ENCODE measurements around the gene ZNF609.
A peak's percentile ranks its signal among the peaks of the same experiment; 100 is the strongest.

ZNF609 gene

DNA sequence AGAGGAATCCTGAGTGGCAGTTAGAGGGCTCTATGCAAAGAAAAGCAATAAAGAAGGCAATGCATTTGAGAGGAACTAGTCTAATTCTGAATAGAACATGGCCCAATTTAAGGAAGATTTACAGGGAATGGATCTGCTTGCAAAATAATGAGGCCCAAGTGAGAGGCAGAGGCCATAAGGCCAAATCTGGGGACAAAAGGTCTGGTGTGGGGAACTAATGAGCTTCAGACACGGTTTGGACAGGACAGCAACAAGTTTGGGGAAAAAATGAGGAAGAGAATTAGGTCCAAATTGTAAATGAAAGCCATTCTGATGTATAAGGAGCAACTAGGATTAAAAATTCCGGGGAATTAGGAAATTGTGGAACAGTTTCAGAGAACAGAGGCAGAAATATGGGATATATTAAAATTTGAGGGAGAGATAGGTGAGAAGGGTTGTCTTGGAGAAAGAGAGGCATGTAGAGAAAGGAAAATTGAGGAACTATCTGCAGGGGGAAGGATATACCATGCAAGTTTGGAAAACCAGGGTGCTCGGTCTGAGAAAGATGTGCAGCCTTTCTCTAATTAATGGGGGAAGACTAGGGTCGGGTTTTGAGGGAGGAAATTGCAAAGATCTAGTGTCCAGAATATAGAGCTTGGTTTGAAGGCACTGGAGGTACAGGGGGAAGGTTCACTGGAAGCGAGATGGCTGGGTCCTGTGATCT, 241.3 kb downstream of the ZNF609 start:
- no peak for DNase-seq

DNA sequence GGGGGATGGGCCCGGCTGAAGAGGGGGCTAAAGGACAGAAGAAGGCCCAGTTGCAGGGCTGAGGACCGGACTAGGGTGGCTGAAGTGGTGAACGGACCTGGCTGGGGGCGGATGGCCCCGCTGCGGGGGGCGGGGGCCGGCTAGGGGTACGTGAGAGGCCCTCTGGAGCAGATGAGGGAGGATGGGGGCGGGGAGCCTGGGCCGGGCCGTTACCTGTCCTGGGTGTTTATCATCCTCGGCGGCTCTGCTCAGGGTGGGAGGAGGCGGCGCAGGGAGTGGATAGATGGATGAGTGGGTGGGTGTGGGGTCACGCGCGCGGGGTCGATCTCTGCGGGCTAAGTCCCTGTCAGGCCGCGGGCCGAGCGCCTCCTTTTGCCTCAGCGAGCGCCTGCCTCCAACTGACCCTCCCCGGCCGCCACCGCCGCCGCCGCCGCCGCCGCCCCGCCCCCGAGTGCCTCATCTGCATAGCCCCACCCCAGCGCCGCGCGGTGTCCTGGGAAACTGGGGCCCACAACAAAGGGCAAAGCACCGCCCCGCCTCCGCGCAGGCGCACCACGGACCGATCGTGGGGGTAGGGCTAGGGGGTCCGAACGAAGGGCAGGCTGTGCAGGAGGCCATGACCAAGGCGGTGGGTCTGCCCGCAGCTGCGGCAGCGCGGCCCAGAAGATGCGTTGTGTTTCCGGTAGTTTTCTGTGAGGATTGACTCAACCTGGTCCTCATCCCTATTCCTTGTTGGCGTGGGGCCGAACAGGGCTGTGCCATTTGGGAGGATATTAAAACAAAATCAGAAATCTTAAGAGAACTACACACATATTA, 242.6 kb downstream of the ZNF609 start:
- peak; percentile 97 for DNase-seq

DNA sequence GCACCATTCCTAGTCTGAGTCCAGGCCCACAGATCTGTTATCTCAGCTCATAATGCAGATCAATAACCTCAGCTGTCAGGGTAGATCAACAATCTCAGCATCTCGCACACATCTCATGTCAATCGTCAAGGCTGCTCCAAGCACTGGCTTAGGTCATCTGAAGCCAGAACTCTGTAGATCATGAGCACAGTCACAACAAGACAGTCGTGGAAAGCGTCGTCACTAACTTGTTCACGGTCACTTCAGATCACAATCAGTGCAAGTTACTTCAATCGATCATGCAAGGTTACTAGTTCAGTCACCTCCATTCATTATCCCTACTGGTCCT, 243.2 kb downstream of the ZNF609 start:
- DNase-seq: peak in 1 of 2 donors; percentile 7

DNA sequence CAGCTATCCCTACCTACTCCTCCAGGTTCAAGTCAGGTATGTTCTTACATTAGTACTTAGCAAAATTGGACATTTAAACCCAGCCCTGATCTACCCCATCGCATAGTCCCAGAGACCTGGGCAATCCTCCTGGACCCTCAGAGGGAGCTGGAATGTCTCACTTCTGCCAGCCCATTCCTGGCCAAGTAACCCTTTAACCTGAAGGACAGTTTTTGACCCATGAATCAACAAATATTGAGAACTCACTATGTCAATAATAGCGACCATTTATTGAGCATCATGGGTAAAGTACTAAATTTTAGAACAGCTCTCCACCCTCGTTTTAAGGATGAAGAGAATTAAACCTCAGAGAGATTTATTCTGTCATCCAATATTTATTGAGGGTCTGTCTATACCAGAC, 244.6 kb downstream of the ZNF609 start:
- no peak for DNase-seq

DNA sequence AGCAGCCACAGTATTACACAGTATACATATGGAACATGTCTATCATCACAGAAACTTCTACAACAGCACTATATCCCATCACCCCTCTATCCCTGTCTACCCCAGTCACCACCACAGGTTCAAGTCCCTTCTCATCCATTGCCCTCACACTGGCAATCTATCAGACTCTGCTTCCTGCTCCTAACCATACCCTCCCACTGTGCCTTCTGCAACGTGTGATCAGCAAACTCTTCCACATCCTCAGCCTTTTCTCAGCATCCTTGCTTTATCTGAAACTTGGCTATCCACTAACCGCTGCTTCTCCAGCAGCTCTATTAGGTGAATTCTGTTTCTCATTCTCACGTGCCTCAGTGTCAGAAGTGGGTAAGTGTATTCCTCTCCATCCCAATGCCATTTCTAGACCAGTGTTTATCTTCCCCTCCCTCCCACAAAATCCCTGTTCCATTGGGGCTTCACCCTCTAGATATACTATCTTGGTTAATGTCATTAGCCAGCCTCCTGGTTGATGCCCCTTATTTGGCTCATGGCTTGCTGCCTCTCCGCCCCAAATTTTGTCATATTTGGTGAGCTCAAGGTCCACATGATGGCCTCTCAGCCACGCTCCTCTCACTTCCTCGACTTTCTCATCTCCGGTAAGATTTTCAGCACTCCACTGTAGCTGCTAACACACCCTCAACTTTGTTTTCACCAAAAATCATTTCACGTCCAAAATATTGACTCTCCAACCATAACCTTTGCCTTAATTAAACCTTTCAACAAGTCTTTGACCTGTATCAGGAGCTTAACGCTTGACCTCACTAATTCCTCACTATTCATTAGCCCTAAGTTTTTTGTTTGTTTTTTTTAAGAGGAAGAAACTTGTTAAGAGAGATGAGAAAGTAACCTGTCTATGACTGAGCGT, 245.9 kb downstream of the ZNF609 start:
- no peak for DNase-seq

DNA sequence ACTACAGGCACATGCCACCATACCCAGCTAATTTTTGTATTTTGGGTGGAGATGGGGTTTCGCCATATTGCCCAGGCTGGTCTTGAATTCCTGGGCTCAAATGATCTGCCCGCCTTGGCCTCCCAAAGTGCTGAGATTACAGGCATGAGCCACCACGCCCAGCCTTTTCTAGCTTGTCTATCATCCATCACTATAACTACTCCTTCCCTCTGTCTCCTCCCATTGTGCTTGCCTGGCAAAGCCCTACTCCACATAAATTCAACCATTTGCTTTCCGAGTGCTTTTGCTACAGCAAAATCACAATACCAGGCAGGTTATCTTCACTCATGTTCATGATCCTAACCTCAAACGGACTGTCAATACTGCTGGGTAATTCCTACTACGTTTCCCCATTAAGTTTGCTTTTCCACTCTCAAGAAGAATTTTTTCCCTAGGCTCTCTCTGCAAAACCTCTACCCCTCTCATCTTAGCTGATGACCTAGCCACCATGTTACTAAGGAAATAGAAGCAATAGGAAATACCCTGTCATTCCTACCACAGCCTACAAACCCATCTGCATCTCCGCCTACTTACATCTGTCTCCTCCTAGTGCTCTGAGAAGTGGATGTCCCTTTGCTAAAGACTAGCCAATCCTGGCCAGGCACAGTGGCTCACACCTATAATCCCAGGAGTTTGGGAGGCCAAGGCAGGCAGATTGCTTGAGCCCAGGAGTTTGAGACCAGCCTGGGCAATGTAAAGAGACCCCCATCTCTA, 250.5 kb downstream of the ZNF609 start:
- DNase-seq: no peak

DNA sequence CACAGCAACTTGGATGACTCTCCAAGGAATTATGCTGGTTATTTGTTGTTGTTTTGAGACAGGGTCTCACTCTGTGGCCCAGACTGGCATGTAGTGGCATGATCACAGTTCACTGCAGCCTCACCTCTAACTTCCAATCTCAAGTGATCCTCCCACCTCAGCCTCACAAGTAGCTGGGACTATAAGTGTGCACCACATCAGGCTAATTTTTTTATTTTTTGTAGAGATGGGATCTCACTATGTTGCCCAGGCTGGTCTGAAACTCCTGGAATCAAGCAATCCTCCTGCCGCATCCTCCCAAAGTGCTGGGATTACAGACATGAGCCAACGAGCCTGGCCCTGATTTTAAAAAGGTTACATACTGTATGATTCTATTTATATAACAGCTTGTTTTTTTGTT, 252.0 kb downstream of the ZNF609 start:
- no peak for DNase-seq

DNA sequence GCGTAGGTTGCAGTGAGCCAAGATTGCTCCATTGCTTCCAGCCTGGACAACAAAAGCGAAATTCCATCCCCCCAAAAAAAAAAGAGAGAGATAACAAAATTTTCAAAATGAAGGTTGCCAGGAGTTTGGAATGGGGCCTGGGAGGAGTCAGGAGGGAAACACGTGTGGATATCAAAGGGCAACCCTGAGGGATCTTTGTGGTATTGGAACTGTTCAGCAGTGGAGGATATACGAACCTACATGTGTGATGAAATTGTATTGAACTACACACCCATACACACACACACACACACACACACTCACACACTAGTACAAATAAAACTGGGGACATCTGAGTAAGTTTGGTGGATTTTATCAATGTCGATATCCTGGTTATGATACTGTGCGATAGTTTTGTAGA, 253.2 kb downstream of the ZNF609 start:
- DNase-seq: no peak

DNA sequence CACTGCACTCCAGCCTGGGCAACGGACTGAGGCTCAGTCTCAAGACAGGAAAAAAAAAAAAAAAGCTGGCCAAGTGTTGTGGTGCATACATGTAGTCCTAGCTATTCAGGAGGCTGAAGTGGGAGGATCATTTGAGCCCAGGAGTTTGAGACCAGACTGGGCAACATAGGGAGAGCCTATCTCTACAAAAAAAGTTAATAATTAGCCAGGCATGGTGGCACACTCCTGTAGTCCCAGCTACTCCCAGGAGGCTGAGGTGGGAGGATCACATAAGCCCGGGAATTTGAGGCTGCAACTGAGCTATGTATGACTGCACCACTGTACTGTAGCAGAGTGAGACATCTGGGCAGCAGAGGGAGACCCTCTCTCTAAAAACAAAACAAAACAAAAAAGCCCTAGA, 256.1 kb downstream of the ZNF609 start:
- no peak for DNase-seq

DNA sequence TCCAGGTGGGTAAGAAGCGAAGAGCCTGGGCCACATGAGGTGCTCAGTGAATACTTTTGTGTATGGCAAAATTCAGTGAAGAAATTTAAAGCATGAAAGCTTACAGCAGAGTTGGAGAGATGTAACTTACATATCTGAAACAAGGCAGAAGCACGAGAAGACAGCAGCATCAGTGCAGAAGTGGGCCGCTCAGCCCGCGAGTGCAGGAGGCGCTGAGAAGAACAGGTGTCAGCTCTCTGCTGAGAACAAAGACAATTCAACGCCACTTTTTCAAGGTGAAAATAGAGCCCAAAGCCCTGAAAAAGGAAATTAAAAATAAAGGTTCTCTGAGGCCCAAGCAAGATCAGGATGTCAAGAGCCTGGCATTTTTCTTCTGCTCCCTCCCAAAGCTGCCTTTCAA, 256.8 kb downstream of the ZNF609 start:
- DNase-seq: no peak

DNA sequence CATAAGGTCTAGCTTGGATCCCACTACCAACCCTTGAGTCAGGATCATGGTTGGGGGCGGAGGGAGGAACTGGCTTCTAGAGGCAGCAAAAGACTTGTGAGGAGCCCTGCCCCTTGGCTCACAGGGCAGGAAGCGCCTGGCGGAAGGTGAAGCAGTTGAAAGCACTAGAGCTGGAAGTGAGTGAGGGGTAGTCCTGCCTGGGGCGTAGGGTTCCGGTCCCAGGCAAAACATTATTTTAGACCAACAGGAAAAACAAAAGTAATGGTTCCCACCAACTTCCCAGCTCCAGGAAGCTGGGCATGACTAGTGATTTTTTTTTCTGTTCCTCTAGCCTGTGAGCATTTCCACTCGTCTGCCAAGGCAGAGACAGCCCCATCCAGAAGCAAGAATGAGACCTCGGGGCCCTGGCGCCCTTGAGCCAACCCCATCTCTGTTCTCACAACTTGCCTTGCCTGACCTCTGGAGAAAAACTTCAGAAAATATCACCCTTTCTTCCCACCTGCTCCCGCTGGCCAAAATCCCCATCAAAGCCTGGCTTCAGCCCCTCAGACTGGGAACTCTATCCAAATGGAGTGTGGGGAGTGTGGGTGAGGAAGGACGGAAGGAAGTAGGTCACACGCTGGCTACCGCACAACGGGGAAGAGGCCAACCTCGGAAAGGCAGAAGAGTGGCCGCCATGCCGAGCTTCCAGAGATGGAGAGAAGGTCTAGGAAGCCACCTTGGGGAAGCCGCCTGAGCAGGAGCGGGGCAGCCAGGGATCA, 257.5 kb downstream of the ZNF609 start:
- DNase-seq: no peak

DNA sequence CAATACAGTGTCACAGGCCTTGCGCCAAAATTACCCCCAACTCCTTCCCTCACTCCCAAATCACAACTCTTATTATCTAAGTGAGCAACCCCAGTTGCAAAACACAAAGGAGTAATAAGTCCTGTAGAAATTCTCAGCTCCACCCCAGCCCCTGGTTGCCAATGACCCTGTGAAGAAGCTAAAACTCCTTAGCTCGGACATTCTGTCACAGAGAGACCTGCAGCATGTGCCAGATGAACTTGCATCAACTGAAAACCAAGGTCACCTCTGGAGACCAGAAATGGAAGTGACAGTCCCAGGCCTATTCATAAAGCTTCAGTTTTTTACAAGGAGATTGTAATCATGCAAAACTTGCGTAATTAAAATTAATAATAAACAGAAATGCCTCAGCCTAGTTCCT, 259.8 kb downstream of the ZNF609 start:
- no peak for DNase-seq

DNA sequence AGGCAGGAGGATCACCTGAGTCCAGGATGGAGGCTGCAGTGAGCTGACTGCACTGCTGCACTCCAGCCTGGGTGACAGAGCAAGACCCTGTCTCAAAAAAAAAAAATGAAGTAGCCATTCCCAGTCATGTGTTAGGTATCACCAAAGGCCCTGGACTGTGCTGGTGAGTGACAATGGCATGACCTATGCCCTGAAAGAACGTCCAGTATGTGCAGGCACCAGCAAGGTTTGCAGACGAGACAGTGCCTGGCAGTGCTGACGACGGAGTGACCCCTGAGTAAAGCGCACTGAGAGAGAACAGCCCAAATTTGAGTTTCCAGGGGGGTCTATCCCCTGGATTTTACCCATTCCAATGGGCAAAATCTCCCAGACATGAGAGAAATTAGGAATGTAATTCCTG, 269.8 kb downstream of the ZNF609 start:
- DNase-seq: no peak

DNA sequence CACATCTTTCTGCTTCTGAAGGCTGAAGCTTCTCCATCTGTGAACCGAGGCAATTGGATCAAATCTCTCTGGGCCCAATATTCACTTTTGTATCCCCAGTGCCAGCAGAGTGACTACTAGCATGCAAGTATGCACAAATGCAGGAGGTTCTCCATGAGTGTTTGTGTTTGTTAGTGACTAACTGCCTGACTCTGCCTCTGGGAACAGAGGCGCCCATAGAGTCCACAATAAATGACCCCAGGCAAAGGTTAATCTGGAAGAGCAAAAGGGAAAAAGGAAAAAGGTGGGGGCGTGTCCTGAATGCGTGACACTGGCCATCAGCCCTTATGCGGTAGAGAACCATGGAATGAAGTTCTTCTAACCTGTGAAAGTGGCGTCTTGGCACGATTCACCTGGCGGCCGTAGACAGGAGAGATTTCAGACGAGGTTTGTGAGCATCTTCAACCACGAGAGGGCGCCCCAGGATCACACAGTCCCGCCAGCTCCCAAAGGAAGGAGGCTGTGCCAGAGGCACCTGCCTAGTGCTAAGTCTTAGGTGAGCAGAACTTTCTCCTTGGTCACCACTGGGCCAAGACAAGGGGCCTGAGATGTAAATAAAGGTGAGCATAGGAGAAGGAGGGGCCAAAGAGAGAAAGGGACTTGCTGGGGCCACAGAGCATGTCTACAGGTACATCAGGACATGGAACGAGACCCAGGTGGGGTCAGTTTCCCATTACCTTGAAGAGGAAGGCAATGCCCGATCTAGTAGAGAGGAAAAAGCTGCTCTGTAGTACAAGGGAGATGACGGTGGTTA, 270.8 kb downstream of the ZNF609 start:
- peak; percentile 91 to 92 for DNase-seq

DNA sequence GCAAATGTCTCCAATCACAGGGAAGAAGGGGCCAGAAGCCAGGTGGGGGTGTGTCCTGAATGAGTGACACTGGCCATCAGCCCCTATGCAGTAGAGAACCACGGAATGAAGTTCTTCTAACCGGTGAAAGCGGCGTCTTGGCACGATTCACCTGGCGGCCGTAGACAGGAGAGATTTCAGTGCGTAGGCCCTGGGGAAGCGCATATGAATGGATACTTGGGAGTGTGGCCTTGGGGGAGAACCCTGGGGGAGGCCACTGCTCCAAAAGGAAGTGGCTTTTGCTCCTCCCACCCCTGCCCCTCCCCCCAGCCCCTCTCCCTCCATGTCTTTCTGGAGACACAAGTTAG, 271.4 kb downstream of the ZNF609 start:
- DNase-seq: no peak

DNA sequence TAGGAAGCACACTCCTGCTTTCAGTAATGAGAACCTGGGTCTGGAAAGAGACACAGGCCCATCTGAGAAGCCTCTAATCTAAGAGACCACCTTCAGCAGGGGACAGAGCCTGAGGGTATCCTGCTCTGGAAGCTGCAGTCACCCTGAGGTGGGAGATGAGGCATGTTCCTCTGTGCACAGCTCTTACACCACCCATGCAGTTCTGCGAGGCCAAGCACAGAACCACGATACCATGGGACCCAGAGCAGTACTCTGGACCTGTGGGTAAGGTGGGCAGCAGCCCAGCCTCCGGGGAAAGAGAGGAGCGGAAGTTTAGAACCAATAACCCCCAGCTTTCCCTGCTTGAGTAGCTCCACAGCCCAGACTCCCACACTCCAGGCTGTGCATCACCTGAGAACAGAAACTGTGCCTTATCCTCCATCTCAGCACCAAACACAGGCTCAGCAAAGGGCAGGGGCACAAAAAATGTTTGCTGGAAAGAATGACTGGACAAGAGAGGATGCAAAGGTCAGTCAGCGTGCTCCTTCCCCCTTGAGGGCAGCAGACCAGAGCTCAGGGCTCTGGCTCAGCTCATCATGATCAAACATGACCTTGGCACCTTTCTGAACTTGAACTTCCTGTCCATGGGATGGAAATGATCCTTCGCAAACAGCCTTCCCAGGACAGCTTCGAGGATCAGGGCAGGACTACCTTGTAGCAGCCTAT, 271.9 kb downstream of the ZNF609 start:
- no peak for DNase-seq
